Stimulated activated CD4-positive, alpha-beta T cell treated with anti-CD3 and anti-CD28 coated beads, Interleukin-4, amount 100 ng/mL, for 48 hours (primary cell): ENCODE results near the gene USP47.

ENCODE experiments used
- DNase-seq, 2 donors: peaks; one replicate each; pipeline ENCODE4 v3.0.0-alpha.2; 2020; ENCODE audit warnings: low read depth in 2 of 2

Gene USP47

GRCh38 chr11:11841723-11842420 lies at the start of gene USP47:
Gene USP47, plus strand, starts transcription at chr11:11841972. Its CDS starts 214 bp downstream, at chr11:11842186.
- peak; percentile 92 to 94 for DNase-seq

GRCh38 chr11:11793073-11793472 lies 48.7 kb upstream of the USP47 start:
- DNase-seq = no peak

GRCh38 chr11:11798586-11799438 lies 43.0 kb upstream of the USP47 start:
- DNase-seq = peak; percentile 48 to 58

- DNase-seq = no peak
Measured at GRCh38 chr11:11805228-11805627, 36.5 kb upstream of the USP47 start.

GRCh38 chr11:11806074-11806473 lies 35.7 kb upstream of the USP47 start:
- DNase-seq = no peak

GRCh38 chr11:11806586-11806985 lies 35.2 kb upstream of the USP47 start:
- DNase-seq = no peak

GRCh38 chr11:11807811-11808782 lies 33.7 kb upstream of the USP47 start:
- DNase-seq = no peak

- no peak for DNase-seq
Measured at GRCh38 chr11:11808992-11809615, 32.7 kb upstream of the USP47 start.

GRCh38 chr11:11810764-11811726 lies 30.7 kb upstream of the USP47 start:
- no peak for DNase-seq

GRCh38 chr11:11813288-11813962 lies 28.3 kb upstream of the USP47 start:
- DNase-seq = no peak

GRCh38 chr11:11814614-11815452 lies 26.9 kb upstream of the USP47 start:
- no peak for DNase-seq

- no peak for DNase-seq
Measured at GRCh38 chr11:11816511-11817314, 25.1 kb upstream of the USP47 start.

- DNase-seq = no peak
Measured at GRCh38 chr11:11817957-11818356, 23.8 kb upstream of the USP47 start.

GRCh38 chr11:11818529-11819121 lies 23.1 kb upstream of the USP47 start:
- DNase-seq = no peak

- DNase-seq = no peak
Measured at GRCh38 chr11:11821899-11822298, 19.9 kb upstream of the USP47 start.

- no peak for DNase-seq
Measured at GRCh38 chr11:11822946-11823345, 18.8 kb upstream of the USP47 start.

- DNase-seq = no peak
Measured at GRCh38 chr11:11826260-11826659, 15.5 kb upstream of the USP47 start.
